Memory B cell (primary cell): ENCODE data around the gene KDM6A.
A peak's percentile ranks its signal among the peaks of the same experiment; 100 is the strongest.
"Not testable (repeated sequence)": the region's sequence is repeated elsewhere in the genome, so short reads cannot be mapped to it uniquely, and the experiment has no call there.

Experiments used
- ATAC-seq: fragments of 150-1000 bp; cut with Tn5 transposase; 2 replicates; pipeline ENCODE4 v1.10.0; 2021; ENCODE audit warnings: low read depth, mild to moderate bottlenecking, moderate library complexity
- DNase-seq, 2 donors: peaks; one replicate each; pipeline ENCODE4 v3.0.0; 2022; ENCODE audit warnings: low spot score in 2 of 2
- H3K27ac Mint-ChIP-seq: one replicate; pipeline ENCODE4 v1.8.0; 2022; ENCODE audit warnings: mild to moderate bottlenecking, moderate library complexity, mixed read lengths
- H3K27me3 Mint-ChIP-seq: one replicate; pipeline ENCODE4 v1.8.0; 2022; ENCODE audit warnings: mixed read lengths
- H3K36me3 Mint-ChIP-seq: one replicate; pipeline ENCODE4 v1.8.0; 2022; ENCODE audit warnings: mild to moderate bottlenecking, mixed read lengths
- H3K4me1 Mint-ChIP-seq: one replicate; pipeline ENCODE4 v1.8.0; 2022; ENCODE audit warnings: mixed read lengths
- H3K4me3 Mint-ChIP-seq: one replicate; pipeline ENCODE4 v1.8.0; 2022; ENCODE audit warnings: mild to moderate bottlenecking, moderate library complexity, mixed read lengths
- H3K9me3 Mint-ChIP-seq: one replicate; pipeline ENCODE4 v1.8.0; 2022; ENCODE audit warnings: mixed read lengths

Gene KDM6A

GRCh38 chrX:44972132-44972531 is 99.1 kb downstream of the KDM6A start:
- H3K27ac Mint-ChIP-seq = no peak overlapping the region
- peaks cover 22% of the 10 kb centered on the region for H3K36me3 Mint-ChIP-seq
- H3K27me3 Mint-ChIP-seq = no peaks in the 10 kb centered on the region
- DNase-seq (no peak), ATAC-seq (no peak)
- peaks cover 4% of the 10 kb centered on the region for H3K4me1 Mint-ChIP-seq
- H3K9me3 Mint-ChIP-seq = peaks cover 6% of the 10 kb centered on the region
- H3K4me3 Mint-ChIP-seq = no peak overlapping the region

GRCh38 chrX:44973420-44973932 is 100.5 kb downstream of the KDM6A start:
- Mint-ChIP-seq H3K4me1 (peaks cover 4% of the 10 kb centered on the region), H3K9me3 (peaks cover 6% of the 10 kb centered on the region), H3K4me3 (no peak overlapping the region), H3K27me3 (no peaks in the 10 kb centered on the region), H3K36me3 (peaks cover 23% of the 10 kb centered on the region), H3K27ac (no peak overlapping the region)
- DNase-seq (no peak), ATAC-seq (no peak)

- Mint-ChIP-seq H3K4me3 (no peak overlapping the region), H3K27me3 (no peaks in the 10 kb centered on the region), H3K9me3 (peaks cover 8% of the 10 kb centered on the region), H3K27ac (no peak overlapping the region), H3K36me3 (peaks cover 26% of the 10 kb centered on the region), H3K4me1 (peaks cover 11% of the 10 kb centered on the region)
- DNase-seq (no peak), ATAC-seq (no peak)
Observed at GRCh38 chrX:44974451-44974850, 101.5 kb downstream of the KDM6A start.

GRCh38 chrX:44975666-44976263 is 102.8 kb downstream of the KDM6A start:
- Mint-ChIP-seq H3K27ac (no peak overlapping the region), H3K4me1 (peaks cover 11% of the 10 kb centered on the region), H3K4me3 (no peak overlapping the region), H3K36me3 (peaks cover 25% of the 10 kb centered on the region), H3K9me3 (peaks cover 8% of the 10 kb centered on the region), H3K27me3 (no peaks in the 10 kb centered on the region)
- DNase-seq (no peak), ATAC-seq (no peak)

- DNase-seq = no peak
- no peak for ATAC-seq
- Mint-ChIP-seq H3K27ac (peak overlapping the region; percentile 33), H3K27me3 (no peaks in the 10 kb centered on the region), H3K4me1 (peaks cover 11% of the 10 kb centered on the region), H3K4me3 (no peak overlapping the region), H3K9me3 (peaks cover 8% of the 10 kb centered on the region), H3K36me3 (peaks cover 15% of the 10 kb centered on the region)
Observed at GRCh38 chrX:44978976-44979375, 106.0 kb downstream of the KDM6A start.

GRCh38 chrX:44980403-44980802 is 107.4 kb downstream of the KDM6A start:
- Mint-ChIP-seq H3K27me3 (no peaks in the 10 kb centered on the region), H3K4me1 (peaks cover 10% of the 10 kb centered on the region), H3K4me3 (no peak overlapping the region), H3K27ac (no peak overlapping the region), H3K36me3 (peaks cover 5% of the 10 kb centered on the region), H3K9me3 (peaks cover 2% of the 10 kb centered on the region)
- ATAC-seq = no peak
- no peak for DNase-seq

GRCh38 chrX:44980883-44981282 is 107.9 kb downstream of the KDM6A start:
- no peak for DNase-seq
- H3K9me3 Mint-ChIP-seq = peaks cover 2% of the 10 kb centered on the region
- H3K36me3 Mint-ChIP-seq = peaks cover 5% of the 10 kb centered on the region
- H3K4me1 Mint-ChIP-seq = peaks cover 10% of the 10 kb centered on the region
- ATAC-seq = no peak
- H3K27me3 Mint-ChIP-seq = no peaks in the 10 kb centered on the region
- H3K4me3 Mint-ChIP-seq = no peak overlapping the region
- no peak overlapping the region for H3K27ac Mint-ChIP-seq

GRCh38 chrX:44989995-44990770 is 117.2 kb downstream of the KDM6A start:
- peaks cover 3% of the 10 kb centered on the region for H3K9me3 Mint-ChIP-seq
- ATAC-seq (no peak), DNase-seq (no peak)
- H3K36me3 Mint-ChIP-seq = peaks cover 27% of the 10 kb centered on the region
- peaks cover 16% of the 10 kb centered on the region for H3K4me1 Mint-ChIP-seq
- no peak overlapping the region for H3K4me3 Mint-ChIP-seq
- H3K27me3 Mint-ChIP-seq = no peaks in the 10 kb centered on the region
- no peak overlapping the region for H3K27ac Mint-ChIP-seq

GRCh38 chrX:44992775-44993174 is 119.8 kb downstream of the KDM6A start:
- Mint-ChIP-seq H3K36me3 (peaks cover 22% of the 10 kb centered on the region), H3K9me3 (peaks cover 2% of the 10 kb centered on the region), H3K4me1 (peaks cover 25% of the 10 kb centered on the region), H3K27me3 (no peaks in the 10 kb centered on the region), H3K4me3 (no peak overlapping the region), H3K27ac (no peak overlapping the region)
- no peak for ATAC-seq
- no peak for DNase-seq

GRCh38 chrX:44996277-44996676 is 123.3 kb downstream of the KDM6A start:
- Mint-ChIP-seq H3K4me1 (peaks cover 33% of the 10 kb centered on the region), H3K27me3 (no peaks in the 10 kb centered on the region), H3K27ac (no peak overlapping the region), H3K9me3 (no peaks in the 10 kb centered on the region), H3K4me3 (no peak overlapping the region), H3K36me3 (peaks cover 14% of the 10 kb centered on the region)
- no peak for DNase-seq
- no peak for ATAC-seq

- peak overlapping the region; percentile 49 for H3K27ac Mint-ChIP-seq
- H3K36me3 Mint-ChIP-seq = peaks cover 13% of the 10 kb centered on the region
- H3K27me3 Mint-ChIP-seq = no peaks in the 10 kb centered on the region
- H3K4me3 Mint-ChIP-seq = peak overlapping the region; percentile 56
- peaks cover 34% of the 10 kb centered on the region for H3K4me1 Mint-ChIP-seq
- DNase-seq = no peak
- ATAC-seq = peak; percentile 32
- H3K9me3 Mint-ChIP-seq = no peaks in the 10 kb centered on the region
Observed at GRCh38 chrX:44997282-44997812, 124.4 kb downstream of the KDM6A start.

- no peaks in the 10 kb centered on the region for H3K9me3 Mint-ChIP-seq
- DNase-seq (no peak), ATAC-seq (peak; percentile 24)
- H3K36me3 Mint-ChIP-seq = peaks cover 13% of the 10 kb centered on the region
- no peaks in the 10 kb centered on the region for H3K27me3 Mint-ChIP-seq
- no peak overlapping the region for H3K4me3 Mint-ChIP-seq
- peak overlapping the region; percentile 49 for H3K27ac Mint-ChIP-seq
- H3K4me1 Mint-ChIP-seq = peaks cover 34% of the 10 kb centered on the region
Observed at GRCh38 chrX:44997888-44998287, 124.9 kb downstream of the KDM6A start.

- Mint-ChIP-seq H3K27ac (peak overlapping the region; percentile 73), H3K4me1 (peaks cover 39% of the 10 kb centered on the region), H3K36me3 (peaks cover 12% of the 10 kb centered on the region)
- H3K9me3 Mint-ChIP-seq, H3K27me3 Mint-ChIP-seq, H3K4me3 Mint-ChIP-seq, DNase-seq: not testable (repeated sequence)
- peak; percentile 21 for ATAC-seq
Observed at GRCh38 chrX:44999237-44999636, 126.2 kb downstream of the KDM6A start.

GRCh38 chrX:44999872-45000271 is 126.9 kb downstream of the KDM6A start:
- Mint-ChIP-seq H3K36me3 (peaks cover 11% of the 10 kb centered on the region), H3K4me1 (peaks cover 36% of the 10 kb centered on the region), H3K27ac (peak overlapping the region; percentile 73)
- not testable (repeated sequence) for DNase-seq, ATAC-seq, H3K9me3 Mint-ChIP-seq, H3K4me3 Mint-ChIP-seq, H3K27me3 Mint-ChIP-seq
